ENCODE measurements around the gene PLOD1. TPM values are rescaled to one million over a fixed set of nuclear protein-coding genes. Genes with fewer than 3 reads are reported as not detected.

PLOD1 gene
- total and polyA plus RNA-seq, 2 of the 13 experiments (the other 11 are each of a cell fraction or from before 2014, with no cell fraction given), result 70.1 to 318 TPM

- 0 out of 2 replicates have a peak, but pooled peaks have one; percentile 35 for TF ChIP-seq ZBTB43 (CRISPR knock-in tag; conservative IDR thresholded peaks at IDR 0.05)
- no peak for TF ChIP-seq HMG20A (CRISPR knock-in tag; IDR thresholded peaks at IDR 0.05; ENCODE audit: borderline replicate concordance)
- TF ChIP-seq ZNF687 (CRISPR knock-in tag; IDR thresholded peaks at IDR 0.05), result peak; percentile 99
- TF ChIP-seq ZNF550 (CRISPR knock-in tag; IDR thresholded peaks at IDR 0.05; ENCODE audit: borderline replicate concordance), result peak; percentile 89; the same call in 1 of the 2 replicates
- TF ChIP-seq HBP1 (CRISPR knock-in tag; IDR thresholded peaks at IDR 0.05; ENCODE audit: low read depth), result 0 out of 2 replicates have a peak, but pooled peaks have one; percentile 36
- TF ChIP-seq THRA (CRISPR knock-in tag; IDR thresholded peaks at IDR 0.05; ENCODE audit: borderline replicate concordance), result peak; percentile 41; the same call in 1 of the 2 replicates
- TF ChIP-seq ZBTB44 (CRISPR knock-in tag; IDR thresholded peaks at IDR 0.05), result no peak
- no peak for TF ChIP-seq ARNTL (CRISPR knock-in tag; IDR thresholded peaks at IDR 0.05)
- peak; percentile 92 for TF ChIP-seq MXD1 (CRISPR knock-in tag; IDR thresholded peaks at IDR 0.05)
- no peak for TF ChIP-seq ZBTB21 (CRISPR knock-in tag; IDR thresholded peaks at IDR 0.05)
- TF ChIP-seq ZNF670 (CRISPR knock-in tag; IDR thresholded peaks at IDR 0.05; ENCODE audit: borderline replicate concordance), result peak; percentile 85; the same call in 1 of the 2 replicates
- TF ChIP-seq ASH2L (IDR thresholded peaks at IDR 0.05; ENCODE audit: insufficient read length, low read depth, low read length), result peak; percentile 65
- no peak for TF ChIP-seq HHEX (CRISPR knock-in tag; IDR thresholded peaks at IDR 0.05)
- TF ChIP-seq STAG1 (CRISPR knock-in tag; IDR thresholded peaks at IDR 0.05), result peak; percentile 10; the same call in 1 of the 2 replicates
- TF ChIP-seq HOXD1 (CRISPR knock-in tag; IDR thresholded peaks at IDR 0.05), result no peak
- TF ChIP-seq CHD4 (IDR thresholded peaks at IDR 0.05; ENCODE audit: borderline replicate concordance, low read length), result no peak
- TF ChIP-seq DDIT3 (CRISPR knock-in tag; IDR thresholded peaks at IDR 0.05), result no peak
- TF ChIP-seq MATR3 (CRISPR knock-in tag; IDR thresholded peaks at IDR 0.05), result no peak
Measured at GRCh38 chr1:11934302-11935056, at the start of gene PLOD1 (continued).
